Activated naive CD4-positive, alpha-beta T cell (primary cell): ENCODE results near the gene MAPK11.

Experiments
- DNase-seq, 4 experiments: peaks; one replicate each; lab custom pipeline; 2025; lab: John Stamatoyannopoulos, UW

MAPK11 gene

GRCh38 chr22:50248196-50249081 is 21.7 kb downstream of the MAPK11 start:
- no peak for DNase-seq

GRCh38 chr22:50247748-50248147 is 22.4 kb downstream of the MAPK11 start:
- peak in 1 of 4 experiments; percentile 15 for DNase-seq

GRCh38 chr22:50246242-50247175 is 23.7 kb downstream of the MAPK11 start:
- no peak for DNase-seq

- DNase-seq, result peak in 2 of 4 experiments; percentile 53 to 77
Observed at GRCh38 chr22:50245214-50246072, 24.7 kb downstream of the MAPK11 start.

- peak; percentile 72 to 87 (median 80) for DNase-seq
Observed at GRCh38 chr22:50244420-50245213, 25.6 kb downstream of the MAPK11 start, which contains the start of gene TUBGCP6. TSS of gene TUBGCP6 (minus strand) at chr22:50245023. CDS start at chr22:50244459, 564 bp downstream.

GRCh38 chr22:50243685-50244419 is 26.3 kb downstream of the MAPK11 start:
- DNase-seq, result no peak

GRCh38 chr22:50242406-50242949 is 27.7 kb downstream of the MAPK11 start:
- DNase-seq, result no peak

GRCh38 chr22:50238755-50239154 is 31.4 kb downstream of the MAPK11 start:
- DNase-seq, result no peak

- DNase-seq, result no peak
Observed at GRCh38 chr22:50236731-50237409, 33.3 kb downstream of the MAPK11 start.

- DNase-seq, result no peak
Observed at GRCh38 chr22:50233223-50233622, 37.0 kb downstream of the MAPK11 start.

GRCh38 chr22:50232481-50233151 is 37.6 kb downstream of the MAPK11 start:
- DNase-seq, result no peak

- no peak for DNase-seq
Observed at GRCh38 chr22:50229370-50229769, 40.8 kb downstream of the MAPK11 start.

GRCh38 chr22:50228366-50228765 is 41.8 kb downstream of the MAPK11 start:
- DNase-seq, result no peak

GRCh38 chr22:50227579-50228215 is 42.5 kb downstream of the MAPK11 start:
- DNase-seq, result no peak

GRCh38 chr22:50226875-50227165 is 43.4 kb downstream of the MAPK11 start:
- DNase-seq, result no peak

GRCh38 chr22:50226063-50226874 is 43.9 kb downstream of the MAPK11 start:
- DNase-seq, result no peak

GRCh38 chr22:50225200-50225969 is 44.8 kb downstream of the MAPK11 start:
- DNase-seq, result no peak
